ENCODE data around the gene C17orf58.

C17orf58 gene

GRCh38 chr17:67950945-67951344 is 45.3 kb downstream of the C17orf58 start:
- no peak overlapping the region for H3K4me3 ChIP-seq (replicated peaks; ENCODE audit: insufficient read depth, low read length)
- DNase-seq (ENCODE audit: low read depth in 1 of 2, low spot score in 1 of 2) = no peak
- no peak for TF ChIP-seq GABPA (IDR thresholded peaks at IDR 0.05; ENCODE audit: low read depth)
- no peak overlapping the region for H3K27ac ChIP-seq (replicated peaks)
- no peaks in the 10 kb centered on the region for H3K27me3 ChIP-seq (ENCODE audit: insufficient read depth, poor library complexity, severe bottlenecking)

GRCh38 chr17:67947325-67947813 is 48.9 kb downstream of the C17orf58 start:
- Histone ChIP-seq H3K27ac (replicated peaks) (no peak overlapping the region), H3K27me3 (ENCODE audit: insufficient read depth, poor library complexity, severe bottlenecking) (no peaks in the 10 kb centered on the region), H3K4me3 (replicated peaks; ENCODE audit: insufficient read depth, low read length) (no peak overlapping the region)
- no peak for DNase-seq (ENCODE audit: low read depth in 1 of 2, low spot score in 1 of 2)
- TF ChIP-seq CTCF (IDR thresholded peaks at IDR 0.05; ENCODE audit: insufficient read depth, low read length) (no peak), POLR2AphosphoS5 (IDR thresholded peaks at IDR 0.05; ENCODE audit: low read depth) (no peak), SPI1 (IDR thresholded peaks at IDR 0.05; ENCODE audit: borderline replicate concordance, low read depth) (no peak), REST (IDR thresholded peaks at IDR 0.05; ENCODE audit: insufficient replicate concordance, low read depth) (no peak), GABPA (IDR thresholded peaks at IDR 0.05; ENCODE audit: low read depth) (no peak)

DNA sequence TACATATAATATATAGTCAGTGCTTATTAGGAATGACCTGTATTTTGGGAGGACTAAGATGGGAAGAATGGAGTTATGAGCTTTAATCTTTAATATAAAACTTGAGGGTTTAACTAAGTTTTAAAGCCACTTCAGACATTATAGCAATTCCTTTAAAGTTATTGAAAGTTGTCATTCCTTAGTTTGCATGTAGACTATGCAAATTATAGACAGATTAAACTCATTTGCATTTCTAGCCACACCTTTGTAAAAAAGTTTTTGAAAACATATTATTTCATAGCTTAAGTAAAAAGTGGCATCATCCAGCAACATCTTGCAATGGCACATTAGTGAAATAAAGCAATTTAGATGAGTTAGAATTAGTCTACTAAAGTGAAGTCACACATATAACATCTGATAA is 49.8 kb downstream of the C17orf58 start:
- TF ChIP-seq SPI1 (IDR thresholded peaks at IDR 0.05; ENCODE audit: borderline replicate concordance, low read depth) (no peak), CTCF (IDR thresholded peaks at IDR 0.05; ENCODE audit: insufficient read depth, low read length) (no peak), POLR2AphosphoS5 (IDR thresholded peaks at IDR 0.05; ENCODE audit: low read depth) (no peak), REST (IDR thresholded peaks at IDR 0.05; ENCODE audit: insufficient replicate concordance, low read depth) (no peak), GABPA (IDR thresholded peaks at IDR 0.05; ENCODE audit: low read depth) (no peak)
- H3K4me3 ChIP-seq (replicated peaks; ENCODE audit: insufficient read depth, low read length) = no peak overlapping the region
- H3K27ac ChIP-seq (replicated peaks) = no peak overlapping the region
- H3K27me3 ChIP-seq (ENCODE audit: insufficient read depth, poor library complexity, severe bottlenecking) = no peaks in the 10 kb centered on the region
- DNase-seq (ENCODE audit: low read depth in 1 of 2, low spot score in 1 of 2) = no peak

- no peak overlapping the region for H3K27ac ChIP-seq (replicated peaks)
- no peak for DNase-seq (ENCODE audit: low read depth in 1 of 2, low spot score in 1 of 2)
Measured at GRCh38 chr17:67944035-67944434, 52.2 kb downstream of the C17orf58 start.

More at GRCh38 chr17:67944035-67944434, 52.2 kb downstream of the C17orf58 start:
- Histone ChIP-seq H3K4me3 (replicated peaks; ENCODE audit: insufficient read depth, low read length) (no peak overlapping the region), H3K27me3 (ENCODE audit: insufficient read depth, poor library complexity, severe bottlenecking) (no peaks in the 10 kb centered on the region)
- TF ChIP-seq POLR2AphosphoS5 (IDR thresholded peaks at IDR 0.05; ENCODE audit: low read depth) = no peak
- TF ChIP-seq CTCF (IDR thresholded peaks at IDR 0.05; ENCODE audit: insufficient read depth, low read length) = no peak
- TF ChIP-seq GABPA (IDR thresholded peaks at IDR 0.05; ENCODE audit: low read depth) = no peak
- TF ChIP-seq SPI1 (IDR thresholded peaks at IDR 0.05; ENCODE audit: borderline replicate concordance, low read depth) = no peak
- no peak for TF ChIP-seq REST (IDR thresholded peaks at IDR 0.05; ENCODE audit: insufficient replicate concordance, low read depth)

All from HL-60 (cell line).